ENCODE data around the gene EEPD1.

The EEPD1 gene

DNA sequence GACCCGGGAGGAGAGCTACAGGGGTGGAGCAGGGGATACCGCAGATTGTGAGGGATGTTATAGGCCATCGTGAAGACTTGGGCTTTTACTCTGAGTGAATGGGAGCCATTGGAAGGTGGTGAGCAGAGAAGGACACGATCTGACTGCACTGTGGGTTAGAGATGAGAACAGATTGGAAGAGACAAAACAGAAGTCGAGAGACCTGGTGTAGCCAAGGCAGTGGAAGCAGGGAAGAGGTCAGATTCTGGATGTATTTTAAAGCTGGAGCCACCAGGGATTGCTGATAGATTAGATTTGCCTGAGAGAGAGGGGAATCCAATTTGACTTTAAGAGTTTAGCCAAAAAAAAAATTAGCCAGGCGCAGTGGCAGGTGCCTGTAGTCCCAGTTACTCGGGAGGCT, 21.6 kb upstream of the EEPD1 start:
- TF ChIP-seq ZNF384 (IDR thresholded peaks at IDR 0.05), result no peak
- TF ChIP-seq ARNT (IDR thresholded peaks at IDR 0.05), result no peak
- no peak for TF ChIP-seq BHLHE40 (IDR thresholded peaks at IDR 0.05; ENCODE audit: borderline replicate concordance)
- TF ChIP-seq SUZ12 (IDR thresholded peaks at IDR 0.05), result no peak
- no peak for TF ChIP-seq SP1 (IDR thresholded peaks at IDR 0.05)
- no peak for TF ChIP-seq TARDBP (IDR thresholded peaks at IDR 0.05)
- TF ChIP-seq NFRKB (IDR thresholded peaks at IDR 0.05), result no peak
- TF ChIP-seq LEF1 (IDR thresholded peaks at IDR 0.05; ENCODE audit: borderline replicate concordance), result no peak
- no peak for TF ChIP-seq L3MBTL2 (conservative IDR thresholded peaks at IDR 0.05)
- TF ChIP-seq ELF4 (IDR thresholded peaks at IDR 0.05), result no peak
- TF ChIP-seq CTBP1 (IDR thresholded peaks at IDR 0.05; ENCODE audit: borderline replicate concordance), result no peak
- TF ChIP-seq, protein P1, sequence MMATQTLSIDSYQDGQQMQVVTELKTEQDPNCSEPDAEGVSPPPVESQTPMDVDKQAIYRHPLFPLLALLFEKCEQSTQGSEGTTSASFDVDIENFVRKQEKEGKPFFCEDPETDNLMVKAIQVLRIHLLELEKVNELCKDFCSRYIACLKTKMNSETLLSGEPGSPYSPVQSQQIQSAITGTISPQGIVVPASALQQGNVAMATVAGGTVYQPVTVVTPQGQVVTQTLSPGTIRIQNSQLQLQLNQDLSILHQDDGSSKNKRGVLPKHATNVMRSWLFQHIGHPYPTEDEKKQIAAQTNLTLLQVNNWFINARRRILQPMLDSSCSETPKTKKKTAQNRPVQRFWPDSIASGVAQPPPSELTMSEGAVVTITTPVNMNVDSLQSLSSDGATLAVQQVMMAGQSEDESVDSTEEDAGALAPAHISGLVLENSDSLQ (IDR thresholded peaks at IDR 0.05), result no peak
- no peak for TF ChIP-seq FOXA1 (IDR thresholded peaks at IDR 0.05)
- no peak for TF ChIP-seq FOXK2 (IDR thresholded peaks at IDR 0.05)
- no peak for TF ChIP-seq FOXM1 (IDR thresholded peaks at IDR 0.05; ENCODE audit: borderline replicate concordance)
- TF ChIP-seq HDGF (IDR thresholded peaks at IDR 0.05; ENCODE audit: borderline replicate concordance), result no peak
- no peak for DNase-seq (ENCODE audit: extremely low spot score)
- ChIA-PET POLR2A (no interaction called here), CTCF (interaction anchor here (0.7 to 1.0 kb wide), 2 partner anchors 160 to 196 kb away, joined by 3 read pairs; no protein-coding TSS in a partner anchor)

DNA sequence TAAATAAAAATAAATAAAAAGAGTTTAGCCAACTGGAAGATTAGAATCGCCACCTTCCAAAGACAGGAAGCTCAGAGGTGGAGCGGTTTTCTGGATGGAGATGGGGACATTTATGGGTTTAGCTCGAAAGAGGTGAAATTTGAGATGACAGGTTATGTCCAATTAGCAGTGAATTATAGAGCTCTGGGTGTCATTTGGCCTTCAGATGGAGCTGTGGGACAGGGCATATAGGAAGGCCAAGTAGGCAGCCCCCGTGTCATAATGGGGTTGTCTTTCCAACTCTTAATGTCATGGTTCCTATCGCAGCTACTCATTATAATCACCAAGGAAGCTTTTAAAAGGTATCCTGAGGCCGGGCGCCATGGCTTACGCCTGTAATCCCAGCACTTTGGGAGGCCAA, 21.0 kb upstream of the EEPD1 start:
- DNase-seq (ENCODE audit: extremely low spot score), result no peak
- POLR2A ChIA-PET, result no interaction called here
- TF ChIP-seq LEF1 (IDR thresholded peaks at IDR 0.05; ENCODE audit: borderline replicate concordance), result no peak
- TF ChIP-seq, protein P1 (IDR thresholded peaks at IDR 0.05), result peak; percentile 44; the same call in 1 of the 2 replicates
- CTCF ChIA-PET, result interaction anchor here (0.7 to 1.0 kb wide), 2 partner anchors 160 to 195 kb away, joined by 3 read pairs; no protein-coding TSS in a partner anchor

DNA sequence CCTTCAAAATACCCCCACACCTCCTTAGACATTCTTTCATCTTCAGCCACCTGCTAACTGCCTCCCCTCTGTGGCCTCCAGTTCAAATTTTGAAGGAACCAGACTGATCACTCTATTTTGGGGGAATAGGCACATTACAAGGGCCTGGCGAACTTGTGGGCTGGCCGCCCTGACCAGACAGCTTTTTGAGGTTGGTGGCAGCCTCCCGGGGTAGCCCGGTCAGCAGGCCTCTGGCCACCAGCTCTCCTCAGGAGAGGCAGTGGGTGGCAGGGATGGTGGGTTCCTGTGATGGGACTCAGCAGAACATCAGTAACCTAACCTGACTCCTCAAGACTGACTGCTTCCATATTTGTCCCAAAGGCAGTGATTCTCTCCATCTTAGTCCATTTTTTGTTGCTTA, 17.4 kb upstream of the EEPD1 start:
- CTCF ChIA-PET, result interaction anchor here (0.8 kb wide), 1 partner anchor 156 kb away, joined by 3 read pairs; no protein-coding TSS in a partner anchor
- DNase-seq (ENCODE audit: extremely low spot score), result no peak
- no peak for TF ChIP-seq ELF4 (IDR thresholded peaks at IDR 0.05)
- no peak for TF ChIP-seq LEF1 (IDR thresholded peaks at IDR 0.05; ENCODE audit: borderline replicate concordance)
- TF ChIP-seq, protein P1 (IDR thresholded peaks at IDR 0.05), result no peak
- TF ChIP-seq L3MBTL2 (conservative IDR thresholded peaks at IDR 0.05), result no peak
- POLR2A ChIA-PET, result no interaction called here

DNA sequence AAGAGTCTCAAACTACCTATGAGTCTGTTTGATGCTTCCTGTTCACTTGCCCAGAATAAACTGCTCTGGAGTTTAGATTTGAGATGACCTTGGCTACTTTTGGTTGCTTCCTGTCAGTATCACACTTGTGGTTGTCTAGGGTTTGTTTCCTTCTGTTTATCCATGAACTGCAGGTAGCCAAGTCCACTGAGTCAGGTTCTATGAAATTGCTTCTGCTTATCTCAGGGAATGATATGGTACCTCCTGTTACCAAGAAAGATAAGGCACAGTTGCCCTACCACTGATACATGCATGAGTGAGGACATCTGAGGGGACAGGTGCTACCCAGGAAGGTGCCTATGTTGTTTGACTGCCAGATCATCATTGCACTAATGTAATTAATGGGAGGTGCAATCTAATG, 15.8 kb upstream of the EEPD1 start:
- TF ChIP-seq BHLHE40 (IDR thresholded peaks at IDR 0.05; ENCODE audit: borderline replicate concordance), result no peak
- TF ChIP-seq CTBP1 (IDR thresholded peaks at IDR 0.05; ENCODE audit: borderline replicate concordance), result no peak
- no peak for TF ChIP-seq SUZ12 (IDR thresholded peaks at IDR 0.05)
- no peak for TF ChIP-seq FOXA1 (IDR thresholded peaks at IDR 0.05)
- TF ChIP-seq ZNF384 (IDR thresholded peaks at IDR 0.05), result no peak
- TF ChIP-seq FOXM1 (IDR thresholded peaks at IDR 0.05; ENCODE audit: borderline replicate concordance), result no peak
- no peak for TF ChIP-seq ELF4 (IDR thresholded peaks at IDR 0.05)
- TF ChIP-seq, protein P1 (IDR thresholded peaks at IDR 0.05), result no peak
- TF ChIP-seq TARDBP (IDR thresholded peaks at IDR 0.05), result no peak
- no peak for TF ChIP-seq ARNT (IDR thresholded peaks at IDR 0.05)
- CTCF ChIA-PET, result no interaction called here
- POLR2A ChIA-PET, result no interaction called here
- no peak for DNase-seq (ENCODE audit: extremely low spot score)

DNA sequence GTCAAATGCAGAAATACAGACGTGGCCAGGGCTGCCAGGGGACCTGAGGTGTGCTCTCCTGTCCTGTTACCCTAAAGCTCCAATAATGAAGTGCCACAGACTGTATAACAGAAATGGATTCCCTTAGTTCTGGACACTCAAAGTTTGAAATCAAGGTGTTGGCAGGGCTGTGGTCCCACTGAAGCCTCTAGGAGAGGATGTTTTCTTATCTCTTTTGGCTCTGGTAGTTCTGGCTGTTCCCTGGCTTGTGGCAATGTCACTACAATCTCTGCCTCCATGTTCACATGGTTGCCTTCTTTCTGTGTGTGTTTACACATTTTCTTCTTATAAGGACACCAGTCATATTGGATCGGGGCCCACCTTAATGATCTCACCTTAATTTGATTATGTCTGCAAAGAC, 15.3 kb upstream of the EEPD1 start:
- TF ChIP-seq FOXK2 (IDR thresholded peaks at IDR 0.05) (no peak), BHLHE40 (IDR thresholded peaks at IDR 0.05; ENCODE audit: borderline replicate concordance) (no peak), L3MBTL2 (conservative IDR thresholded peaks at IDR 0.05) (no peak), ELF4 (IDR thresholded peaks at IDR 0.05) (no peak), SP1 (IDR thresholded peaks at IDR 0.05) (no peak), ARNT (IDR thresholded peaks at IDR 0.05) (no peak)
- TF ChIP-seq, protein P1 (IDR thresholded peaks at IDR 0.05), result no peak
- ChIA-PET POLR2A (no interaction called here), CTCF (no interaction called here)
- DNase-seq (ENCODE audit: extremely low spot score), result no peak

DNA sequence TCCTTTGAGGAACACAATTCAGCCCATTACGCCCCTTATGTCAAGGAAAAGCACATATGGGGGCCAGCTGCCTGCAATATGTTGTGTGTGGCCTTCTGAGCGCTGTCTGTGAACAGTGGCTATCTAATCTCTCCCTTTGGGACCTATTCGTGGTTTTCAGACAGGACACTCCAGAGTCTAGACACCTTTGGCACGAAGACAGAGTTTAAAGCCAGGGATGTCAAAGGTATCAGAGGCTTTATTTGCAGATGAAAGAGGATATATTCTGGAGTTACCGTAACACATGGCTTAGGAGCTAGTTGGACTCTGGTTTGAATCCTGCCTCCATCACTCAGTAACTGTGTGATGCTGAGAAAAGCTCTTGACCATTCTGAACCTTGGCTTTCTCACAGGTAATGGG, 14.8 kb upstream of the EEPD1 start:
- ChIA-PET POLR2A (no interaction called here), CTCF (interaction anchor here (0.9 kb wide), 1 partner anchor 11 kb away, joined by 3 read pairs; no protein-coding TSS in a partner anchor)
- TF ChIP-seq FOXK2 (IDR thresholded peaks at IDR 0.05), result no peak
- TF ChIP-seq ARNT (IDR thresholded peaks at IDR 0.05), result no peak
- no peak for TF ChIP-seq SP1 (IDR thresholded peaks at IDR 0.05)
- TF ChIP-seq ELF4 (IDR thresholded peaks at IDR 0.05), result no peak
- no peak for TF ChIP-seq FOXM1 (IDR thresholded peaks at IDR 0.05; ENCODE audit: borderline replicate concordance)
- no peak for TF ChIP-seq ZNF384 (IDR thresholded peaks at IDR 0.05)
- DNase-seq (ENCODE audit: extremely low spot score), result no peak

All from HEK293T (cell line).